NCI-H2227 (cell line): ENCODE data around the gene SLC66A2.

ENCODE experiments used
- DNase-seq: peaks from one replicate; lab custom pipeline; 2025; ENCODE audit not compliant: unreplicated experiment; lab: John Stamatoyannopoulos, UW

The SLC66A2 gene

GRCh38 chr18:79921984-79922965 lies 29.2 kb downstream of the SLC66A2 start:
- DNase-seq: no peak

DNA sequence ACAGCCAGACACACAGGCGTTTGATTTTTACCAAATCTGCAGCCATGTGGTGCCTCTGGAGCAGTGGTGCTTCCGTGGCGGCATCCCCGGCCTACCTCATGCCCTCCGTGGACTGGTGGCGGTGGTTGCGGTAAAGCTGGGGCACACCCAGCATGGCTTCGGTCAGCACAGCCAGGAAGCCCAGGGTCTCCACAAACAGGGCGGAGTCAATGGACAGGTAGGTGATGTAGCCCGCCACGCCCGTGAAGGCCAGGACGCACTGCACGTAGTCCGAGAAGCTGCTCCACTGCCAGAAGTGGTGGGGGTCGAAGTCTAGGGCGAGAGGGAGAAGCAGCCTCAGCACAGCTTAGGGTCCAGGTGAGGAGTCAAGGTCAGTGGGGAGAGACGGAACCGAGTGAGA lies 32.4 kb downstream of the SLC66A2 start:
- no peak for DNase-seq

DNA sequence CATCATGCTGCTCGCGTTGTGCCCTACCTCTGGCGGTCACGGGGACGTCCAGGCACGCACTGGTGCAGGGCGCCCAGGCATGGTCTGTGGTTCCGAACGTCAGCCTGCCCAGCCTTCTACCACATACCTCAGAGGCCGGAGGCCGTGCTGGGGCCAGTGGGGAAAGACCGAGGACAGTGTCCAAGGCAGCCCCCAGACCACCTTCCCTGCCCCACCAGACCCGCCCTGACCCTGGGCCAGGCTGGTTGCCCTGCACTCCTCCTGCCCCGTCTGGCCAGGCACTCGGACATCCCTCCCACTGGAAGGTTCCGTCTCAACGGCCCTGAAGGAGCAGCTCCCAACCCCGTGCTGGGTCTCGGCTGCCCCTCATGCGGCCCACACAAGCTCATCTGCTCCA lies 32.8 kb downstream of the SLC66A2 start:
- no peak for DNase-seq

- DNase-seq: no peak
These were observed 33.4 kb downstream of the SLC66A2 start for GRCh38 chr18:79917853-79918614.

- no peak for DNase-seq
These were observed 34.1 kb downstream of the SLC66A2 start for GRCh38 chr18:79917169-79917852.

DNA sequence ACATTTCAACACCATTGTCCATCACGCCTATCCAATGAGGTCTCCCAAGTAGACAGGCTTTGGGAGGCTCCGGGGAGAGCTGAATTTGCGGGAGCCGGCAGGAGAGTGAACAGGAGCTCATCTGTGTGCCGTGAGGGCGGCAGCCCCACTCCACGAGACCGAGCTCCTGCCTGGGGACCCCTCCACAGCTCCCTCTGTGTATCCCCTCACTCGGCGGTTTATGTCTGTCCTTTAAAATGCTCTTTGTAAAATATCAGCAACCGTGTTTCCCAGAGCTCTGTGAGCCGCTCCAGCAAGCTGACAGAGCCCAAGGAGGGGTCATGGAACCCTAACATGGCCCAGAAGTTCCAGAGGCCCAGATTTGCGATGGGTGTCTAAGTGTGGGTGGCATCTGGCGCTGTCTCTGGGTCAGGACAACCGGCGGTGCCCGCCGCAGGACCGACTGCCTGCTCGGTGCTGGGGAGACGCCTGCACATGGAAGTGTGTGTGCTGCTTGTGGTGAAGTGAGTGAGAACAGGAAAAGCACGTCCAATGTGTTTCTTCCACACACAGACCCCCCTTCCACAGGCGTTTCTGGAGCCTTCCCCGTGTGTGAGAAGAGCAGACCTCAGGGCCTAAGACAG lies 34.8 kb downstream of the SLC66A2 start:
- no peak for DNase-seq

GRCh38 chr18:79916128-79916494 lies 35.3 kb downstream of the SLC66A2 start:
- no peak for DNase-seq

DNA sequence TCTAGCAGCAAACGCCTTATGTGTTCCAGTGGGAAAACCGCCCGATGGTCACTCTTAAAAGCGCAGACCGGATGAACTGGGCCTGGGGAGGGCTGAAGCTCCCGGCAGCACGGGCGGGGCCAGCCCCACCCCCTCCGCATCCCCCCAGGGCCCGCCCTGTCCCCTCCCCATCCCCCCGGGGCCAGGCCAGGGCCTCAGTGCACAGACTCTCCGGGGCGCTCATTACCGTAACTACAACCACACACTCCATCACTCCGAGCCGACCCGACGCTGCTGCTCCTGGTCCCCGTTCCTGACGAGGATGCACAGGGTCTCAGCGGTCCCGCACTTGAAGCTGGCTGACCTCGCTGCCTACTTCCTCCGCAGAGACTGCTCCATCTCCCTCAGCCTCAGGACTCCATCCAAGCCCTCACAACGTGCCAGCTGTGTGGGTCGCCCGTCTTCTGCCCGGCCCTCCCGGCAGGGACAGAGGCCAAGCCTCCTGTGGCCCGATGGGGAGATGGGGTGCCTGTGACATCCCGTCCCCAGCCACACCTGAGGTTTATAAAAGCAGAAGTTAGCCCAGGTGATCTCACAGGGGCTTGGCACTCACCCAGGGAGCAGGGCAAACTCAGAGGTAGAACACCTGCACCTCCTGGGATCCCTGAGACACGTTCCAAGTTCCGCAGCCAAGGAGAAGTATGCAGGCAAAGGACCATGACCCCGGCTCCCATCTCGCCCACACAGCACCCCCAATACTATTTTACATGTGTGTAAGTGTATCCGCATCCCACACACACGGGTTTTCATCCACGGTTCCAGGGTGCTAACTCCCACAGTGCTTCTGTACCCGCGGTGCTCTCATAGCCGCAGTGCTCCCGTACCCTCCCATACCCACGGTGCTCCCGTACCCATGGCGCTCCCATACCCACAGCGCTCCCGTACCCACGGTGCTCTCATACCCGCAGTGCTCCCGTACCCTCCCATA lies 36.0 kb downstream of the SLC66A2 start:
- DNase-seq: no peak

DNA sequence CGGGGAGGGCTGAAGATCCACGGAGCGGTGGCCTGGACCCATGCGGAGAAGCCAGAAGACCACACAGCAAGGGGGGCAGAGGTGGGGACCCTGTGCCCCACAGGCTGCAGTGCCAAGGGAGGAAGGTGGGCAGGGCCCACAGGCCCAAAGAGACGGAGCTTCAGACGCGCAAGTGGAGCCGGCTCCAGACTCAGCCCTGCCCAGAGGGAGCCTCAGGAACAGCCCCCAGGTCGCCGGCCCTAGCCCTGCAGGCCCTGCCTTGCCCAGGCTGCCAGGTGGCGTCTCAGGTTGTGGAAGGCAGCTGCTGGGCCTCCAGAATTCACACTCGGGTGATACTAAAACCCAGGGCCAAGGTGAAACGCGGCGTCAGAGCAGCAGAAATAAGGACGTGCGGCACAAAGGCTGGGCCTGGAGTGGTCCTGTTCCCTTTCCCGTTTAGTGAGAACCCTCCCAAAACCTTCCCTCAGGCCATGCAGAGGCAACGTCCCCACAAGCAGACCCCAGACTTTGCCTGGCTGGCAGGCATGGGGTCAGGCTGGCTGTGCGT lies 36.8 kb downstream of the SLC66A2 start:
- no peak for DNase-seq

GRCh38 chr18:79912994-79913831 lies 38.2 kb downstream of the SLC66A2 start:
- no peak for DNase-seq

DNA sequence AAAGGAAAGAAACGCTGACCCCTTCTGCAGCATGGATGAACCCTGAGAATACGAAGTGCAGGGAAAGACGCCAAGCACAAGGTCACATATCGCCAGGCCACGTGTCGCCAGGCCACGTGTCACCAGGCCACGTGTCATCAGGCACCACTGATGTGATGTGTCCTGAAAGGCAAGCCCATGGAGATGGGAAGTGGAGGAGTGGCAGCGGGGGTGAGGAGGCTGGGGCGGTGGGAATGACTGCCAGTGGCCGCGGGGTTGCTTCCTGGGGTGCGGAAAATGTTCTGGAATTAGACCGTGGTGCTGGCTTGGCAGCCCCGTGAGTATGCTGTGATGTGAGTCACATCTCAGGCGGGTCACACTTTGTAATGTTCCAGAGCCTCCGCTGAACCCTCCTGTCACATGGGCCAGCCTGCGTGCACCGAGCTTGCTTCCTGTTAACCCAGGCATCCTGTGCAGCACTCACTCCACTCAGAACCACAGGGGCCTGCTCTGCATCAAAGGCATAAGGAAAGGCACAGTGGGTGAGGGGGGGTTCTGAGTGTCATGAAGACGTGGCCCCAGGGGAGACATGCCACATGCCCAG lies 39.0 kb downstream of the SLC66A2 start:
- DNase-seq: no peak

DNA sequence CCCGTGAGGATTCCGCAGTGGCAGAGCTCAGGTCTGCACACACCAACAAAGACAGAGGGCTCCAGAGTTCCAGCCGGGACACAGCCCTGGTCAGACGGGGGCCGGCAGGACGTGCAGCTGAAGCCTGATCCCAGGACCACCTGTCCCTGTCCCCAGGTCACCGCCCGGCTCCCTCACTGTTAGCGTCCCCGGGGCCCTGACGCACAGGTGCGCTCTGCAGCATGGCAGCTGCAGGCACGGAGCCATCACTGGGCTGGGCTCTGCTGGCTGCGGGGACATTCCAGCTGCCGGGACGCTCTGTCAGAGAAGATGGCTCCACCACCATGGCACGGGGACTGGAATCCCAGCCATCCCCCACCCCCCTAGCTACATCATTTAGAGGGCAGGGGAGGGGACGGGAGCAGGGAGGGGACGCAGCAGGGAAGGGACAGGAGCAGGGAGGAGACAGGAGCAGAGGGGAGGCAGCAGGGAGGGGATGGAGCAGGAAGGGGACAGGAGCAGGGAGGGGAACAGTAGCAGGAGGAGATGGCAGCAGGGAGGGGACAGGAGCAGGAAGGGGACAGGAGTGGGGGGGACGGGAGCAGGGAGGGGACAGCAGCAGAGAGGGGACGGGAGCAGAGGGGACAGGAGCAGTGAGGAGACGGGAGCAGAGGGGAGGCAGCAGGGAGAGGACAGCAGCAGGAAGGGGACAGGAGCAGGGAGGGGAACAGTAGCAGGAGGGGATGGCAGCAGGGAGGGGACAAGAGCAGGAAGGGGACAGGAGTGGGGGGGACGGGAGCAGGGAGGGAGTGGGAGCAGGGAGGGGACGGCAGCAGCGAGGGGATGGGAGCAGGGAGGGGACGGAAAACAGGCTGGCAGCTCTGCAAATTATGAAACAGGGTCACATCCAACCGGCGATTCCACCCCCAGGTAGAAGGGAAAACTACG lies 39.8 kb downstream of the SLC66A2 start:
- DNase-seq: no peak

GRCh38 chr18:79910563-79911343 lies 40.7 kb downstream of the SLC66A2 start:
- no peak for DNase-seq

DNA sequence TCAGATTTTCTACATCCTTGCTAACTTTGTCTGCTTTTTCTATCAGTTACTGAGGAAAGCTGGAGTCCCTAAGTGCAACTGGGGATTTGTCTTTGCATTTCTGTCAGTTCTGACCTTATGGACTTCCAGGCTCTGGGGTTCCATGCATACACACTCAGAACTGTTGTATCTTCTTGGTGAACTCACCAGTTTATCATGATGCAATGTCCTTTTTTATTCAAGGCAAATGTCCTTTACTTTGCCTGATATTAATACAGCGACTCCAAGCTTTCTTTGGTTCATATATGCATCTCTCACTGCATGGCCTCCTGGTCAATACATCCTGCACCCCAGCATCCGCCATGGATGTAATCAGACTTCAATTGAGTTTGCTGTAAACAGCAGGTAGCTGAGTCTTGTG lies 44.7 kb downstream of the SLC66A2 start:
- DNase-seq: no peak

DNA sequence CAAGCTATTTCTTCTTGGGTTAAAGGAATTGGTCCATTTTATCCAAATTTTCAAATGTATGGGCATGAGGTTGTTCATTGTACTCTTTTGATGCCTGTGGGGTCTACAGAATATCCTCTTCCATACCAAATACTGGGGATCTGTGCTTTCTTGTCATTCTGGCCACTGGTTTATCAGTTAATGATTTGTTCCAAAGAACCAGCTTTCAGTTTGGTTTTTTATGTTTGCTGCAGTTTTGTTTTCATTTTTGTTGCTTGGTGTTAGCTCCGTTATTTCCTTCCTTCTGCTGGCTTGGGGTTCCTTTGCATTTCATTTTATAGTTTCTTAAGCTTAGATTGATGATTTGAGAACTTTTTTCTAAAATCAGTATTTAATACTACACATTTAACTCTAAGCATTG lies 45.5 kb downstream of the SLC66A2 start:
- DNase-seq: no peak

GRCh38 chr18:79905389-79905911 lies 46.0 kb downstream of the SLC66A2 start:
- no peak for DNase-seq
